ENCODE data around the gene RIPK1. TPM values are rescaled to one million over a fixed set of nuclear protein-coding genes. Genes with fewer than 3 reads are reported as not detected.
"Not testable (repeated sequence)": the region's sequence is repeated elsewhere in the genome, so short reads cannot be mapped to it uniquely, and the experiment has no call there.

RIPK1 gene
- total RNA-seq, 1 experiment from 2014 or later, result 14.5 TPM

DNA sequence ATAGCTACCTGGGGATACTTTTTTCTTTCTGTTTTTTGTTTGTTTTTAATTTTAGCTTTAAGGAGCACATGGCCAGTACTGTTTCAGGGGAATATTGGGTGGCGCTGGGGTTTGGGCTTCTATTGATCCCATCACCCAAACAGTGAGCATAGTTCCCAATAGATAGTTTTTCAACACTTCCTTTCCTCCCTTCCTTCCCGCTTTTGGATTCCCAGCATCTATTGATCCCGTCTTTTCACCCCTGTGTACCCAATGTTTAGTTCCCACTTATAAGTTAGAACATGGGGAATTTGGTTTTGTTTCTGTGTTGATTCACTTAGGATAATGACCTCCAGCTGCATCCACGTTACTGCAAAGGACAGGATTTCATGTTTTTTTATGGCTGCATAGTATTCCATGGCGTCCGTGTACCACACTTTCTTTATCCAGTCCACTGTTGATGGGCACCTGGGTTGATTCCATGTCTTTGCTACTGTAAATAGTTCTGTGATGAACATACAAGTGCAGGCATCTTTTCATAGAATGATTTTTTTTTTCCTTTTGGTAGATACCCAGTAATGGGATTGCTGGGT, 48.5 kb upstream of the RIPK1 start:
- Histone ChIP-seq H3K27ac (ENCODE audit: low read length) (no peak overlapping the region), H3F3A (ENCODE audit: low read length, unreplicated experiment) (peaks cover 5% of the 10 kb centered on the region), H3K9me3 (ENCODE audit: low read length) (no peaks in the 10 kb centered on the region), H3K9me2 (replicated peaks; ENCODE audit: low read length) (no peaks in the 10 kb centered on the region), H3K36me3 (ENCODE audit: low read depth, low read length) (peaks cover 17% of the 10 kb centered on the region), H3K9ac (ENCODE audit: low read length) (no peak overlapping the region), H3K4me3 (ENCODE audit: low read length) (no peak overlapping the region), H4K20me1 (ENCODE audit: low read length) (no peaks in the 10 kb centered on the region), H2AFZ (ENCODE audit: low read length) (no peak overlapping the region), H3K4me1 (ENCODE audit: insufficient read depth, low read length) (peaks cover 22% of the 10 kb centered on the region), H3K27me3 (ENCODE audit: low read length) (no peaks in the 10 kb centered on the region), H3K4me2 (ENCODE audit: low read length) (no peak overlapping the region), H3K79me2 (ENCODE audit: low read length) (peaks cover 5% of the 10 kb centered on the region; the same call in 1 of the 2 replicates)
- no peak for DNase-seq
- CTCF ChIA-PET, result interaction anchor here (1.4 kb wide), 1 partner anchor 18 kb away, joined by 4 read pairs; no protein-coding TSS in a partner anchor
- no peak for ATAC-seq
- intact Hi-C loops (cut with micrococcal nuclease), result no loop called here
- POLR2A ChIA-PET (ENCODE audit: unreplicated experiment), result interaction anchor here (0.6 kb wide), 1 partner anchor 10 kb away, joined by 4 read pairs; no protein-coding TSS in a partner anchor
- BruUV-seq (replicated peaks), result no TSS peak
- TF ChIP-seq EZH2phosphoT487 (IDR thresholded peaks at IDR 0.05; ENCODE audit: borderline replicate concordance, low read length), result no peak
- TF ChIP-seq EZH2 (IDR thresholded peaks at IDR 0.05; ENCODE audit: low read length, unreplicated experiment), result no peak
- TF ChIP-seq, protein P1, sequence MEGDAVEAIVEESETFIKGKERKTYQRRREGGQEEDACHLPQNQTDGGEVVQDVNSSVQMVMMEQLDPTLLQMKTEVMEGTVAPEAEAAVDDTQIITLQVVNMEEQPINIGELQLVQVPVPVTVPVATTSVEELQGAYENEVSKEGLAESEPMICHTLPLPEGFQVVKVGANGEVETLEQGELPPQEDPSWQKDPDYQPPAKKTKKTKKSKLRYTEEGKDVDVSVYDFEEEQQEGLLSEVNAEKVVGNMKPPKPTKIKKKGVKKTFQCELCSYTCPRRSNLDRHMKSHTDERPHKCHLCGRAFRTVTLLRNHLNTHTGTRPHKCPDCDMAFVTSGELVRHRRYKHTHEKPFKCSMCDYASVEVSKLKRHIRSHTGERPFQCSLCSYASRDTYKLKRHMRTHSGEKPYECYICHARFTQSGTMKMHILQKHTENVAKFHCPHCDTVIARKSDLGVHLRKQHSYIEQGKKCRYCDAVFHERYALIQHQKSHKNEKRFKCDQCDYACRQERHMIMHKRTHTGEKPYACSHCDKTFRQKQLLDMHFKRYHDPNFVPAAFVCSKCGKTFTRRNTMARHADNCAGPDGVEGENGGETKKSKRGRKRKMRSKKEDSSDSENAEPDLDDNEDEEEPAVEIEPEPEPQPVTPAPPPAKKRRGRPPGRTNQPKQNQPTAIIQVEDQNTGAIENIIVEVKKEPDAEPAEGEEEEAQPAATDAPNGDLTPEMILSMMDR (conservative IDR thresholded peaks at IDR 0.05; ENCODE audit: low read depth, low read length), result no peak

DNA sequence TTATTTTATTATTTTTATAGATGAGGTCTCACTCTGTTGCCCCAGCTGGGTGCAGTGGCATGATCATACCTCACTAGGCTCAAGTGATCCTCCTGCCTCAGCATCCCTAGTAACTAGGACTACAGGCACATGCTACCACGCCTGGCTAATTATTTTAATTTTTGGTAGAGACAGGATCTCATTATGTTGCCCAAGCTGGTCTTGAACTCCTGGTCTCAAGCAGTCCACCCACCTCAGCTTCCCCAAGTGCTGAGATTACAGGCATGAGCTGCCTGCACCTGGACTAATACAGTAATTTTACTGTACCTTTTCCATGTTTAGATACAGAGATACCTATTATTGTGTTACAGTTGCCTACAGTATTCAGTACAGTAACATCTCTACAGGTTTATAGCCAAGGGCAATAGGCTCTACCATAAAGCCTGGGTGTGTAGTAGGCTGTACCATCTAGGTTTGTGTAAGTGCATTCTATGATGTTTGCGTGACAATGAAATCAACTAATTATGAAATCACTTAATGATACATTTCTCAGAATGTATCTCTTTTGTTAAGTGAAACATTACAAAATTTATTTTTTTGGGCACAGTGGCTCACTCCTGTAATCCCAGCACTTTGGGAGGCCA, 47.2 kb upstream of the RIPK1 start:
- POLR2A ChIA-PET (ENCODE audit: unreplicated experiment); ATAC-seq: not testable (repeated sequence)

DNA sequence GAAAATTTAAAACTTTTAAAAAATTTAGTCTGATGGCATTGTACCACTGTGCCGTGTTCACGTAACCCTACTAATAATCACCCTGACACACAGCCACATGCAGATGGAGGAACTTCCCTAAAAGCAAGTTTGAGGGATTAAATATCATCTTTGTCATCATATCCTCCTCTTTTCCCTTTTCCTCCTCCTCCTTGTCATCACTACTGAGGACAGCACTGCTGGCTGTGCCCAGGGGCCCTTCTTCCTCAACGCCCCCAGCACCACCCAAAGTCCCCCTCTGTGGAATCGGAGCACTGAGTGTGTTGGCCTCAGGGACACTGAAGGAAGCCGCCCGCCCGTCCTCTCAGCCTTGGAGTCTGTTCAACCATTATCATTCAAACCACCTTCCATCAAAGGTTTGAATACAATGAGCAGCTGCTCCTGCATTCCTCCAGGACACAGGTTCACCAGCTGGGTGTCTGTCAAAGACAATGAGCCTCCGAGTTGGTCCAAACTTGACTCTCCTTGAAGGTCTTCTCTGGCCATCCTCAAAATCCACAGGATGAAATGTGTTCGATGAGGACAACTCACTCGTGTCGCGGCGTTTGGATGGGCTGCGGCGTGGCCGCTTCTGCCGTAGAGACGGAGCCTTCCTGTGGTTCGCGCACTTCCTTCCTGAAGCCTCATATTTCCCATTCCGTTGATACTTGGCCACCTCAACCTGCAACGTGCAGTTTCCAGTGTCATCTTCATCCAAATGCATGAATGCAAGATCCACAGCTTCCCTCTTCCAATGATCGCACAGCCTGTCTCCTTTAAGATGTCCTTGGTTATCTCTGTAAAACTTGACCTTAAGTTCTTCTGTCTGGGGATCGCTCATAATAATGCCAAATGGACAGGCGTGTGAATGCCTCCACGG, 45.3 kb upstream of the RIPK1 start:
- Histone ChIP-seq H3K9me3 (ENCODE audit: low read length) (no peaks in the 10 kb centered on the region), H3K4me3 (ENCODE audit: low read length) (no peak overlapping the region), H4K20me1 (ENCODE audit: low read length) (no peaks in the 10 kb centered on the region), H3K4me2 (ENCODE audit: low read length) (peak overlapping the region; percentile 43), H3K9me2 (replicated peaks; ENCODE audit: low read length) (no peaks in the 10 kb centered on the region), H3K27me3 (ENCODE audit: low read length) (no peaks in the 10 kb centered on the region), H3K27ac (ENCODE audit: low read length) (peak overlapping the region; percentile 75), H3F3A (ENCODE audit: low read length, unreplicated experiment) (peaks cover 5% of the 10 kb centered on the region), H3K4me1 (ENCODE audit: insufficient read depth, low read length) (peaks cover 24% of the 10 kb centered on the region), H3K9ac (ENCODE audit: low read length) (peak overlapping the region; percentile 49), H3K36me3 (ENCODE audit: low read depth, low read length) (peaks cover 6% of the 10 kb centered on the region; the same call in 1 of the 2 replicates), H3K79me2 (ENCODE audit: low read length) (peaks cover 5% of the 10 kb centered on the region; the same call in 1 of the 2 replicates), H2AFZ (ENCODE audit: low read length) (peak overlapping the region; percentile 38)
- CTCF ChIA-PET, result no interaction called here
- ATAC-seq, result no peak
- DNase-seq, result no peak
- POLR2A ChIA-PET (ENCODE audit: unreplicated experiment), result interaction anchor here (1.0 kb wide), 1 partner anchor 24 kb away, joined by 13 read pairs; no protein-coding TSS in a partner anchor
- intact Hi-C loops (cut with micrococcal nuclease), result loop anchor here (1.0 kb wide), 1 partner anchor 24 kb away; the partner anchor contains the start of gene NQO2
- BruUV-seq (replicated peaks), result TSS peak; percentile 53
- TF ChIP-seq EZH2 (IDR thresholded peaks at IDR 0.05; ENCODE audit: low read length, unreplicated experiment) (no peak), EZH2phosphoT487 (IDR thresholded peaks at IDR 0.05; ENCODE audit: borderline replicate concordance, low read length) (no peak)
- TF ChIP-seq, protein P1 (conservative IDR thresholded peaks at IDR 0.05; ENCODE audit: low read depth, low read length), result no peak

More for the DNA sequence above, 47.2 kb upstream of the RIPK1 start:
- peaks cover 24% of the 10 kb centered on the region for H3K4me1 ChIP-seq (ENCODE audit: insufficient read depth, low read length)
- intact Hi-C loops (cut with micrococcal nuclease); H3K4me3 ChIP-seq (ENCODE audit: low read length); H3K27ac ChIP-seq (ENCODE audit: low read length); H3F3A ChIP-seq (ENCODE audit: low read length, unreplicated experiment); H3K27me3 ChIP-seq (ENCODE audit: low read length); H4K20me1 ChIP-seq (ENCODE audit: low read length); H3K9me3 ChIP-seq (ENCODE audit: low read length); BruUV-seq (replicated peaks); H3K9me2 ChIP-seq (replicated peaks; ENCODE audit: low read length); H2AFZ ChIP-seq (ENCODE audit: low read length); DNase-seq; H3K4me2 ChIP-seq (ENCODE audit: low read length); H3K36me3 ChIP-seq (ENCODE audit: low read depth, low read length); H3K9ac ChIP-seq (ENCODE audit: low read length); H3K79me2 ChIP-seq (ENCODE audit: low read length): not testable (repeated sequence)
- CTCF ChIA-PET, result interaction anchor here (1.4 kb wide), 1 partner anchor 19 kb away, joined by 4 read pairs; no protein-coding TSS in a partner anchor

Data from PC-3 (cell line).